IPS-11a (cell line): ENCODE measurements around the gene TMEM126A.

Source experiments
- H3K4me3 ChIP-seq: one replicate; pipeline ENCODE4 v1.5.1; 2013; ENCODE audit warnings: low read depth, low read length, control low read depth

TMEM126A gene

GRCh38 chr11:85694385-85694980, 46.7 kb downstream of the TMEM126A start:
- no peak overlapping the region for H3K4me3 ChIP-seq

GRCh38 chr11:85695546-85695945, 47.8 kb downstream of the TMEM126A start:
- H3K4me3 ChIP-seq, result no peak overlapping the region

GRCh38 chr11:85697747-85698146, 50.0 kb downstream of the TMEM126A start:
- H3K4me3 ChIP-seq, result no peak overlapping the region

GRCh38 chr11:85698195-85698594, 50.4 kb downstream of the TMEM126A start:
- no peak overlapping the region for H3K4me3 ChIP-seq

GRCh38 chr11:85699957-85700741, 52.4 kb downstream of the TMEM126A start:
- no peak overlapping the region for H3K4me3 ChIP-seq

GRCh38 chr11:85704967-85705366, 57.2 kb downstream of the TMEM126A start:
- no peak overlapping the region for H3K4me3 ChIP-seq

- no peak overlapping the region for H3K4me3 ChIP-seq
Observed at GRCh38 chr11:85705800-85706199, 58.0 kb downstream of the TMEM126A start.
